OCI-LY3 (cell line): ENCODE results near the gene FBLN7.

Experiments used
- H2AFZ ChIP-seq: fragments of 200-600, 300-600 bp; shearing (Covaris generic); 2 replicates; pipeline ENCODE4 v1.6.0; 2014; ENCODE audit warnings: antibody characterized with exemption, low read depth, low read length
- H3K27ac ChIP-seq: fragments of 200-600, 300-600 bp; sonication (generic); 2 replicates; pipeline ENCODE4 v1.5.1; 2014; ENCODE audit warnings: mild to moderate bottlenecking, low read length, moderate library complexity, mixed read lengths
- H3K27me3 ChIP-seq: fragments of 200-600, 300-600 bp; sonication (generic); 2 replicates; pipeline ENCODE4 v1.6.1; 2014; ENCODE audit warnings: low read depth, low read length, mixed read lengths
- H3K36me3 ChIP-seq: fragments of 200-600, 300-600 bp; sonication (generic); replicated peaks from 2 replicates; pipeline ENCODE3; 2014; ENCODE audit warnings: low read depth, low read length, mixed read lengths
- H3K4me1 ChIP-seq: fragments of 300-600, 200-600 bp; sonication (generic); 2 replicates; pipeline ENCODE4 v1.6.1; 2014; ENCODE audit warnings: low read length, mixed read lengths
- H3K4me2 ChIP-seq: fragments of 200-600, 300-600 bp; sonication (generic); 2 replicates; pipeline ENCODE4 v1.6.1; 2014; ENCODE audit warnings: low read length, mixed read lengths
- H3K4me3 ChIP-seq: fragments of 300-600, 200-600 bp; sonication (generic); 2 replicates; pipeline ENCODE4 v1.5.1; 2014; ENCODE audit warnings: antibody characterized with exemption, mild to moderate bottlenecking, low read length, moderate library complexity
- H3K79me2 ChIP-seq: fragments of 300-600, 200-600 bp; shearing (Covaris generic); 2 replicates; pipeline ENCODE4 v1.6.1; 2014; ENCODE audit warnings: mild to moderate bottlenecking, low read length, mixed read lengths
- H3K9ac ChIP-seq: fragments of 300-600, 200-600 bp; shearing (Covaris generic); 2 replicates; pipeline ENCODE4 v1.6.0; 2014; ENCODE audit warnings: mild to moderate bottlenecking, low read length, moderate library complexity
- H3K9me3 ChIP-seq: fragments of 200-600, 300-600 bp; shearing (Covaris generic); 2 replicates; pipeline ENCODE4 v1.6.1; 2014; ENCODE audit warnings: low read length, mixed read lengths; ENCODE audit not compliant: insufficient read depth
- H4K20me1 ChIP-seq: fragments of 200-600, 300-600 bp; sonication (generic); 2 replicates; pipeline ENCODE4 v1.6.1; 2016; ENCODE audit warnings: low read length, mixed read lengths; ENCODE audit not compliant: insufficient read depth
- EZH2phosphoT487 ChIP-seq: fragments of 200-600 bp; shearing (Covaris generic); IDR thresholded peaks from 2 replicates; pipeline ENCODE4 v1.6.1; 2018; ENCODE audit warnings: antibody characterized with exemption, mixed run types, low read depth
- TF ChIP-seq, protein P1 (sequence below): fragments of 200-600, 300-600 bp; sonication (generic); IDR thresholded peaks from 2 replicates; pipeline ENCODE4 v1.5.1; 2014; ENCODE audit warnings: antibody characterized with exemption, low read length, low read depth

FBLN7 gene

DNA sequence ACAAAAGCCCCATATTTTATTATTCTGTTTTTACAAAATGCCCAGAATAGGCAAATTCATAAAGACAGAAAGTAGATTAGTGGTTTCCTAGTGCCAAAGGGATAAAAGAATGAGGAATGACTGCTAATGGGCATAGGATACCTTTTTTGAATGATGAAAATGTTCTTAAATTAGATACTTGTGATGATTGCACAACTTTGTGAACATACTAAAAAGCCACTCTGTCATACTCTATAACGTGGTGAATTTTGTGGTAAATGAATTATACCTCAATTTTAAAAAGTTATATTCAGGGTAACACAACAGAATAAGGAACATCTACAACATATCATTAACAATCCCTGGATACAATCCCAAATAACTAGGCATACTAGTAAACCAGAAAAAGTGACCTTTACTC lies 9.1 kb upstream of the FBLN7 start:
- Histone ChIP-seq H3K9ac (no peak overlapping the region), H3K27me3 (no peaks in the 10 kb centered on the region), H3K79me2 (no peaks in the 10 kb centered on the region), H3K4me1 (no peaks in the 10 kb centered on the region), H3K9me3 (no peaks in the 10 kb centered on the region), H4K20me1 (no peaks in the 10 kb centered on the region), H3K4me3 (no peak overlapping the region), H3K36me3 (peaks cover 3% of the 10 kb centered on the region), H3K4me2 (no peak overlapping the region), H3K27ac (no peak overlapping the region), H2AFZ (no peak overlapping the region)
- no peak for TF ChIP-seq EZH2phosphoT487
- TF ChIP-seq, protein P1, sequence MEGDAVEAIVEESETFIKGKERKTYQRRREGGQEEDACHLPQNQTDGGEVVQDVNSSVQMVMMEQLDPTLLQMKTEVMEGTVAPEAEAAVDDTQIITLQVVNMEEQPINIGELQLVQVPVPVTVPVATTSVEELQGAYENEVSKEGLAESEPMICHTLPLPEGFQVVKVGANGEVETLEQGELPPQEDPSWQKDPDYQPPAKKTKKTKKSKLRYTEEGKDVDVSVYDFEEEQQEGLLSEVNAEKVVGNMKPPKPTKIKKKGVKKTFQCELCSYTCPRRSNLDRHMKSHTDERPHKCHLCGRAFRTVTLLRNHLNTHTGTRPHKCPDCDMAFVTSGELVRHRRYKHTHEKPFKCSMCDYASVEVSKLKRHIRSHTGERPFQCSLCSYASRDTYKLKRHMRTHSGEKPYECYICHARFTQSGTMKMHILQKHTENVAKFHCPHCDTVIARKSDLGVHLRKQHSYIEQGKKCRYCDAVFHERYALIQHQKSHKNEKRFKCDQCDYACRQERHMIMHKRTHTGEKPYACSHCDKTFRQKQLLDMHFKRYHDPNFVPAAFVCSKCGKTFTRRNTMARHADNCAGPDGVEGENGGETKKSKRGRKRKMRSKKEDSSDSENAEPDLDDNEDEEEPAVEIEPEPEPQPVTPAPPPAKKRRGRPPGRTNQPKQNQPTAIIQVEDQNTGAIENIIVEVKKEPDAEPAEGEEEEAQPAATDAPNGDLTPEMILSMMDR = no peak

DNA sequence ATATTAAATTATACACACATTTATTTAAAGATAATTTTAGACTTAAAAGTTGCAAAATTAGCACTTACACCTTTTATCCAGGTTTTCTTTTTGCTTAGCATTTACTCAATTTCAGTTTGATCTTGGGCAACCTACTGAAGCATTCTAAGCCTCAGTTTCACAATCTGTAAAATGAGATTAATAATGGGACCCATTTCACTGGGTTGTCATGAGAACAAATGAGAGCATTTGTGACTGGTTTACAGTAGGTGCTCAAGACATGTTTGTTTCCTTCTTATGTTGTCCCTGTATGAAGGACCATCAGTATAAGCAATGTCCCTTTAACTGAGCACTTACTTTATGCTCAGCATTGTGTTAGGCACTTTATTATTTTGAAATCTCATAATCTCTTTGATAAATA lies 4.8 kb upstream of the FBLN7 start:
- Histone ChIP-seq H3K27me3 (no peaks in the 10 kb centered on the region), H3K4me2 (no peak overlapping the region), H4K20me1 (no peaks in the 10 kb centered on the region), H3K36me3 (no peaks in the 10 kb centered on the region), H3K9ac (no peak overlapping the region), H3K4me1 (no peaks in the 10 kb centered on the region), H3K9me3 (no peaks in the 10 kb centered on the region), H3K4me3 (no peak overlapping the region), H2AFZ (no peak overlapping the region), H3K27ac (no peak overlapping the region), H3K79me2 (no peaks in the 10 kb centered on the region)
- no peak for TF ChIP-seq EZH2phosphoT487
- TF ChIP-seq, protein P1 = no peak

DNA sequence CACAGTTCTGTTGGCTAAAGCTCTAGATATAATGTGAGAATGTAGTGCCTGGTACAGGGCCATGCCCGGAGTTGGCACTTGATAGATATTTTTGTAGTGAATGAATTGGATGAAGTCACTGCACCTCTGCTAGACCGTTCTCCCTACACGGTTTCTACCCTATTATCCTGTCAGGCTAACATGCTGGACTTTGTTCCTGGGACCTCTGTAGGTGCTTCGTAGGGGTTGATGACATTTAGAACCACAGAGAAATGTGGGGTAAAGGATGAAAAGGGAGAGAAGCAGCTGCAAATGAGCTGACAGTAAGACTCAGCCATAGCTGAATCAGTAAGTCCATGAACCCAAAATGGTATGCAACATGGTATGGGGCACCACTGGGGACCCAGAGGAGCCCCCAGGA lies 4.1 kb upstream of the FBLN7 start:
- Histone ChIP-seq H3K36me3 (no peaks in the 10 kb centered on the region), H3K27ac (no peak overlapping the region), H3K4me1 (no peaks in the 10 kb centered on the region), H3K9ac (no peak overlapping the region), H3K4me2 (no peak overlapping the region), H2AFZ (no peak overlapping the region), H3K27me3 (no peaks in the 10 kb centered on the region), H3K9me3 (no peaks in the 10 kb centered on the region), H3K4me3 (no peak overlapping the region), H3K79me2 (no peaks in the 10 kb centered on the region), H4K20me1 (no peaks in the 10 kb centered on the region)
- TF ChIP-seq, protein P1 = no peak
- TF ChIP-seq EZH2phosphoT487 = no peak

DNA sequence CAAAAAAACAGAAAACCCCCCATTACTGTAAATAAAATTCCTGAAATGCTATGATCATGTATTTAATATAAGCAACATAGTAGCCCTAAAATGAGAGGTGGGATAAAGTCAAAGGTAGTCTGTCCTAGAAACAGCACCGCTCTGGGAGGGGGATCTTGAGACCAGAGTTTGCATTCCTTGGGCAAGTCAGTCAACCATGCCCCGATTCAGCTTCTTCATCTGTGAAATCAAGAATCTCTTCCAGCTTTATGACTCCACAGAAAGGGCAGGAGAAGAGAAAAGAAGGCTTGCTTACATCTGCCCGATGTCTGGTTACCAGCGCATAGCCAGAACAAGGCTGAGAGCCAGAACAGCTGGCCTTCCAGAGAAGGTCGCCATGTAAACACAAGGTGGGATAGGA lies 2.1 kb upstream of the FBLN7 start:
- Histone ChIP-seq H3K9me3 (no peaks in the 10 kb centered on the region), H3K4me3 (no peak overlapping the region), H3K27me3 (no peaks in the 10 kb centered on the region), H3K4me1 (no peaks in the 10 kb centered on the region), H4K20me1 (no peaks in the 10 kb centered on the region), H3K27ac (no peak overlapping the region), H3K79me2 (no peaks in the 10 kb centered on the region), H3K36me3 (no peaks in the 10 kb centered on the region), H3K9ac (no peak overlapping the region), H2AFZ (no peak overlapping the region), H3K4me2 (no peak overlapping the region)
- TF ChIP-seq EZH2phosphoT487 = no peak
- TF ChIP-seq, protein P1 = no peak
